ENCODE measurements around the gene PRICKLE3. TPM values are rescaled to one million over a fixed set of nuclear protein-coding genes. Genes with fewer than 3 reads are reported as not detected.

The PRICKLE3 gene
- total RNA-seq, 2 donors from 2014 or later = 10.7 to 12.0 TPM

DNA sequence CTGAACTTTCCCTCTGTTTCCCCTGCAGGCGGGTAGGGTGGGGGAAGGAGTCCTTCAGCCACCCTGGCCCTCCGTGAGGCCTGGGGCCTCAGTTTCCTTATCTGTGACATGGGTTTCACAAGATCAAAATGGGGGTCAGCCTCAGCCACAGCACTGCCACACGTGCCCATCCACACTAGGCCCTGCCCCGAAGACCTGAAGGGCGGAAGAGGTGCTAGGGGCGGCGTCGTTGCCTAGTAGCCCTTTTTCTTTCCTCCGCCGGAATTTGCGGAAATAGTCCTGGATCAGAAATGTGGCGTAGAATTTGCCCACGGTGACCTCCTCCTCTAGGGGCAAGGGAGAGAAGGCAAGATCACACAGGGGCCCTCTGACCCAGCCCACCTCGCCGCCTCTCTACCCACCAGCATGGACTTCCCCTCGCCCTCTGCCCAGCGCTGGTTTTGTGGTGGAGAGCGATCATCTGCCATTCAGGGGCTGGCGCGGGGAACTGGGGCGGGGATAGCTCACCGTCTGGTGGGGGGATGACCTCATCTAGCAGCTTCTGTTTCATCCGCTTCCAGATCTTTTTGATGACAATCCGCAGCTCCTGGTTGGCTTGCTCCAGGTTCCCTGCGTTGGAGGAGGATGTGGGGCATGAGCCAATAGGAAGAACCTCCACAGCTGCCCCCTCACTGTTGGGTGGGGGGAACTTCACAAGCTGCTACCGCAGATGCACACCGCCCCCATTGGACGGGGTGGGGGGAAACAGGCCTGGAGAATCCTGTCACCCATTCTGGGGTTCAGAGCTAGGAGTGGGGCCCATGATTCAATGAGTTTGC, 23.5 kb upstream of the PRICKLE3 start:
- Mint-ChIP-seq H3K4me1 (no peaks in the 10 kb centered on the region), H3K9me3 (peaks cover 68% of the 10 kb centered on the region), H3K27me3 (ENCODE audit: insufficient read depth) (peaks cover 4% of the 10 kb centered on the region), H3K36me3 (ENCODE audit: low read depth) (no peaks in the 10 kb centered on the region), H3K27ac (no peak overlapping the region), H3K4me3 (peak overlapping the region; percentile 24)
- DNase-seq = peak; percentile 71
- Histone ChIP-seq H3K36me3 (ENCODE audit: control insufficient read depth, insufficient read depth, low read length) (no peaks in the 10 kb centered on the region), H3K9me3 (ENCODE audit: control insufficient read depth, low read length) (no peaks in the 10 kb centered on the region), H3K27ac (ENCODE audit: low read depth, low read length) (no peak overlapping the region), H3K27me3 (ENCODE audit: control insufficient read depth, insufficient read depth, low read length, poor library complexity, severe bottlenecking) (no peaks in the 10 kb centered on the region), H3K9ac (ENCODE audit: extremely low read depth, low read length, poor library complexity, severe bottlenecking) (no peak overlapping the region), H3K4me1 (ENCODE audit: control insufficient read depth, insufficient read depth, low read length) (no peaks in the 10 kb centered on the region), H3K4me3 (ENCODE audit: low read length) (no peak overlapping the region)
- TF ChIP-seq, protein P1, sequence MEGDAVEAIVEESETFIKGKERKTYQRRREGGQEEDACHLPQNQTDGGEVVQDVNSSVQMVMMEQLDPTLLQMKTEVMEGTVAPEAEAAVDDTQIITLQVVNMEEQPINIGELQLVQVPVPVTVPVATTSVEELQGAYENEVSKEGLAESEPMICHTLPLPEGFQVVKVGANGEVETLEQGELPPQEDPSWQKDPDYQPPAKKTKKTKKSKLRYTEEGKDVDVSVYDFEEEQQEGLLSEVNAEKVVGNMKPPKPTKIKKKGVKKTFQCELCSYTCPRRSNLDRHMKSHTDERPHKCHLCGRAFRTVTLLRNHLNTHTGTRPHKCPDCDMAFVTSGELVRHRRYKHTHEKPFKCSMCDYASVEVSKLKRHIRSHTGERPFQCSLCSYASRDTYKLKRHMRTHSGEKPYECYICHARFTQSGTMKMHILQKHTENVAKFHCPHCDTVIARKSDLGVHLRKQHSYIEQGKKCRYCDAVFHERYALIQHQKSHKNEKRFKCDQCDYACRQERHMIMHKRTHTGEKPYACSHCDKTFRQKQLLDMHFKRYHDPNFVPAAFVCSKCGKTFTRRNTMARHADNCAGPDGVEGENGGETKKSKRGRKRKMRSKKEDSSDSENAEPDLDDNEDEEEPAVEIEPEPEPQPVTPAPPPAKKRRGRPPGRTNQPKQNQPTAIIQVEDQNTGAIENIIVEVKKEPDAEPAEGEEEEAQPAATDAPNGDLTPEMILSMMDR (conservative IDR thresholded peaks at IDR 0.05) = no peak
- 76 to 80% methylated on average over 2 to 25 of the region's 28 CpGs for WGBS, 2 experiments (ENCODE audit: insufficient coverage in 1 of 2, insufficient read length in 1 of 2)

DNA sequence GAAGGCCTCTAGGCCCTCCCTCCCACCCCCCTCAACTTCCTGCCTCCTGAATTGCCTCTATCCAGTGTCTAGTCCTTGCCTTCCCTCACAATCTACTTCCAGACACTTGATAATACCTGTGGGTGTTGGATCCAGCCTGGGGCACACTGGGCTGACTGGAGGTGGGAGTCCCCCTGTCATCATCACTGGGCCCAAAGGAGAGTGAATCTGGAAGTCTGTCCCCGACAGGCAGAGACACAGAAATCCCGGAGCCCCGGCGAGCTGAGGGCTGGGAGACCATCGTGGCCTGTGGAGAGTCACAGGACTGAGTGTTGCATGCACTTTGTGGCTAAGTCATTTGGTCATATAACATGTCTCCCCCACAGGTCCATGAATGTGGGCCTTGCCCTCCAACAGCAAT, 22.2 kb upstream of the PRICKLE3 start:
- H3K27ac ChIP-seq (ENCODE audit: low read depth, low read length) = no peak overlapping the region
- Mint-ChIP-seq H3K36me3 (ENCODE audit: low read depth) (no peaks in the 10 kb centered on the region), H3K9me3 (peaks cover 70% of the 10 kb centered on the region), H3K4me1 (no peaks in the 10 kb centered on the region), H3K4me3 (no peak overlapping the region), H3K27me3 (ENCODE audit: insufficient read depth) (peaks cover 3% of the 10 kb centered on the region), H3K27ac (no peak overlapping the region)
- no peak overlapping the region for H3K9ac ChIP-seq (ENCODE audit: extremely low read depth, low read length, poor library complexity, severe bottlenecking)
- H3K9me3 ChIP-seq (ENCODE audit: control insufficient read depth, low read length) = no peaks in the 10 kb centered on the region
- no peak overlapping the region for H3K4me3 ChIP-seq (ENCODE audit: low read length)
- no peaks in the 10 kb centered on the region for H3K27me3 ChIP-seq (ENCODE audit: control insufficient read depth, insufficient read depth, low read length, poor library complexity, severe bottlenecking)
- WGBS, 2 experiments (ENCODE audit: insufficient coverage in 1 of 2, insufficient read length in 1 of 2) = 90% methylated on average over 5 of the region's 5 CpGs; no CpG with 5 or more reads in 1 of the 2 experiments
- H3K36me3 ChIP-seq (ENCODE audit: control insufficient read depth, insufficient read depth, low read length) = no peaks in the 10 kb centered on the region
- H3K4me1 ChIP-seq (ENCODE audit: control insufficient read depth, insufficient read depth, low read length) = no peaks in the 10 kb centered on the region
- no peak for DNase-seq
- TF ChIP-seq, protein P1 (conservative IDR thresholded peaks at IDR 0.05) = no peak

DNA sequence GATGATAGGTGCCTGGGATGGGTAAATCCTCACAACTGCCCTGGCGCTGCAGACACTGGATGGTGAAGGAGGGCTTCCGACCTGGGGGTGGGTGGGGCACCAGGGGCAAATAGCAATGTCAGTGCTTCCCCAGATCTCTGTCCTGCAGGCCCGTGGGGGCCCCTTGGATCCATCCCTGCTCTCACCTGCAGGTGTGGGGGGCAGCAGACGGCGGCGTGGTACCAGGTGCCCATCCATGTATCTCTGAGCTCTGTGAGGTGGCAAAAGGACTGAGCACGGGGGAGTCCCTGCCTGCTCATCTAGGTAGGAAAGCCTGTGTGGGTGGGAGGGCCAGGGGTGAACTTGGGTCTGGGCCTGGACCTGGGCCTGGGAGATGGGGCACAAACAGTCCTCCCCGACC, 20.4 kb upstream of the PRICKLE3 start:
- Histone ChIP-seq H3K4me1 (ENCODE audit: control insufficient read depth, insufficient read depth, low read length) (no peaks in the 10 kb centered on the region), H3K27me3 (ENCODE audit: control insufficient read depth, insufficient read depth, low read length, poor library complexity, severe bottlenecking) (no peaks in the 10 kb centered on the region), H3K9ac (ENCODE audit: extremely low read depth, low read length, poor library complexity, severe bottlenecking) (no peak overlapping the region), H3K27ac (ENCODE audit: low read depth, low read length) (no peak overlapping the region), H3K36me3 (ENCODE audit: control insufficient read depth, insufficient read depth, low read length) (no peaks in the 10 kb centered on the region), H3K4me3 (ENCODE audit: low read length) (no peak overlapping the region), H3K9me3 (ENCODE audit: control insufficient read depth, low read length) (no peaks in the 10 kb centered on the region)
- Mint-ChIP-seq H3K4me1 (no peaks in the 10 kb centered on the region), H3K36me3 (ENCODE audit: low read depth) (no peaks in the 10 kb centered on the region), H3K27me3 (ENCODE audit: insufficient read depth) (no peaks in the 10 kb centered on the region), H3K27ac (no peak overlapping the region), H3K4me3 (no peak overlapping the region), H3K9me3 (peaks cover 59% of the 10 kb centered on the region)
- 93% methylated on average over 8 of the region's 8 CpGs; no CpG with 5 or more reads in 1 of the 2 experiments for WGBS, 2 experiments (ENCODE audit: insufficient coverage in 1 of 2, insufficient read length in 1 of 2)
- TF ChIP-seq, protein P1 (conservative IDR thresholded peaks at IDR 0.05) = no peak
- no peak for DNase-seq
